ENCODE measurements around the gene CEACAM5. TPM values are rescaled to one million over a fixed set of nuclear protein-coding genes. Genes with fewer than 3 reads are reported as not detected.

Gene CEACAM5
- polyA plus RNA-seq (2011; rRNA removed) (not detected in 2 replicates), polyA minus RNA-seq (2011; rRNA and poly(A)+ RNA removed) (not detected in 2 replicates)

GRCh38 chr19:41708481-41708880 lies at the start of gene CEACAM5:
CEACAM5 (plus strand) TSS chr19:41708626; CDS start chr19:41708732, 106 bp downstream.
- ChIA-PET CTCF (no interaction called here), POLR2A (no interaction called here)
- Histone ChIP-seq H3K4me3 (ENCODE audit: low read depth, low read length) (no peak within 1 kb of the TSS), H3K27me3 (ENCODE audit: control insufficient read depth, insufficient read depth, low read length) (no peaks in the 10 kb centered on the region), H3K36me3 (ENCODE audit: control insufficient read depth, insufficient read depth, low read length) (no peaks in the 10 kb centered on the region)
- TF ChIP-seq, protein P1, sequence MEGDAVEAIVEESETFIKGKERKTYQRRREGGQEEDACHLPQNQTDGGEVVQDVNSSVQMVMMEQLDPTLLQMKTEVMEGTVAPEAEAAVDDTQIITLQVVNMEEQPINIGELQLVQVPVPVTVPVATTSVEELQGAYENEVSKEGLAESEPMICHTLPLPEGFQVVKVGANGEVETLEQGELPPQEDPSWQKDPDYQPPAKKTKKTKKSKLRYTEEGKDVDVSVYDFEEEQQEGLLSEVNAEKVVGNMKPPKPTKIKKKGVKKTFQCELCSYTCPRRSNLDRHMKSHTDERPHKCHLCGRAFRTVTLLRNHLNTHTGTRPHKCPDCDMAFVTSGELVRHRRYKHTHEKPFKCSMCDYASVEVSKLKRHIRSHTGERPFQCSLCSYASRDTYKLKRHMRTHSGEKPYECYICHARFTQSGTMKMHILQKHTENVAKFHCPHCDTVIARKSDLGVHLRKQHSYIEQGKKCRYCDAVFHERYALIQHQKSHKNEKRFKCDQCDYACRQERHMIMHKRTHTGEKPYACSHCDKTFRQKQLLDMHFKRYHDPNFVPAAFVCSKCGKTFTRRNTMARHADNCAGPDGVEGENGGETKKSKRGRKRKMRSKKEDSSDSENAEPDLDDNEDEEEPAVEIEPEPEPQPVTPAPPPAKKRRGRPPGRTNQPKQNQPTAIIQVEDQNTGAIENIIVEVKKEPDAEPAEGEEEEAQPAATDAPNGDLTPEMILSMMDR (IDR thresholded peaks at IDR 0.05; ENCODE audit: insufficient read depth, low read depth, low read length): no peak
- DNase-seq (ENCODE audit: low read depth): no peak

- no peaks in the 10 kb centered on the region for H3K36me3 ChIP-seq (ENCODE audit: control insufficient read depth, insufficient read depth, low read length)
- TF ChIP-seq, protein P1 (IDR thresholded peaks at IDR 0.05; ENCODE audit: insufficient read depth, low read depth, low read length): no peak
- ChIA-PET CTCF (no interaction called here), POLR2A (no interaction called here)
- no peak overlapping the region for H3K4me3 ChIP-seq (ENCODE audit: low read depth, low read length)
- no peak for DNase-seq (ENCODE audit: low read depth)
- H3K27me3 ChIP-seq (ENCODE audit: control insufficient read depth, insufficient read depth, low read length): no peaks in the 10 kb centered on the region
Observed at GRCh38 chr19:41666075-41666474, 42.4 kb upstream of the CEACAM5 start.

- no peaks in the 10 kb centered on the region for H3K27me3 ChIP-seq (ENCODE audit: control insufficient read depth, insufficient read depth, low read length)
- H3K36me3 ChIP-seq (ENCODE audit: control insufficient read depth, insufficient read depth, low read length): no peaks in the 10 kb centered on the region
- no peak for DNase-seq (ENCODE audit: low read depth)
- POLR2A ChIA-PET: no interaction called here
- no peak overlapping the region for H3K4me3 ChIP-seq (ENCODE audit: low read depth, low read length)
- CTCF ChIA-PET: no interaction called here
- TF ChIP-seq, protein P1 (IDR thresholded peaks at IDR 0.05; ENCODE audit: insufficient read depth, low read depth, low read length): no peak
Observed at GRCh38 chr19:41668315-41668714, 40.1 kb upstream of the CEACAM5 start.

DNA sequence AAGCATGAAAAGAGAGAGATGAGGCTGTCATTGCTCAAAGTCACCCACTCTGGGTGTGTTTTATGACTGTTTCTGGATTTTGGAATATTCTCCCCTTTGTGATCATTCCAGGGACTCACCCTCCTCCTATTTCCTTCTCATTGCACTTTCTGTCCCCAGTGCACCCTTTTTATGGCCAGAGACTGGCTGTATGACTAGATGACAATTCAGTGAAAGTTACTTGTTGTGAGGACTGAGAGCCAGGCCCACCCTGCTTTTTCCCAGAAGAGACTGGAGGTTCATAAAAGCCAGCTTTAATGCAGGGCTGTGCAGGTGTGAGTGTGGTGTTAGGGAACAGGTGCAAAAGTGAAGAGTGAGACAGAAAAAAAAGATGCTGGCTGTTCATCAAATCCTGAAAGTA lies 37.7 kb upstream of the CEACAM5 start:
- Histone ChIP-seq H3K4me3 (ENCODE audit: low read depth, low read length) (no peak overlapping the region), H3K36me3 (ENCODE audit: control insufficient read depth, insufficient read depth, low read length) (no peaks in the 10 kb centered on the region), H3K27me3 (ENCODE audit: control insufficient read depth, insufficient read depth, low read length) (no peaks in the 10 kb centered on the region)
- TF ChIP-seq, protein P1 (IDR thresholded peaks at IDR 0.05; ENCODE audit: insufficient read depth, low read depth, low read length): no peak
- ChIA-PET CTCF (interaction anchor here (1.2 to 1.4 kb wide), 2 partner anchors 11 to 21 kb away, joined by 3 read pairs; no protein-coding TSS in a partner anchor), POLR2A (no interaction called here)
- no peak for DNase-seq (ENCODE audit: low read depth)

GRCh38 chr19:41671486-41671885 lies 36.9 kb upstream of the CEACAM5 start:
- CTCF ChIA-PET: interaction anchor here (1.2 to 1.4 kb wide), 2 partner anchors 11 to 20 kb away, joined by 3 read pairs; no protein-coding TSS in a partner anchor
- no peak overlapping the region for H3K4me3 ChIP-seq (ENCODE audit: low read depth, low read length)
- no peaks in the 10 kb centered on the region for H3K27me3 ChIP-seq (ENCODE audit: control insufficient read depth, insufficient read depth, low read length)
- POLR2A ChIA-PET: no interaction called here
- TF ChIP-seq, protein P1 (IDR thresholded peaks at IDR 0.05; ENCODE audit: insufficient read depth, low read depth, low read length): no peak
- no peak for DNase-seq (ENCODE audit: low read depth)
- H3K36me3 ChIP-seq (ENCODE audit: control insufficient read depth, insufficient read depth, low read length): no peaks in the 10 kb centered on the region
